ENCODE results near the gene MYH13.
"Not testable (repeated sequence)": the region's sequence is repeated elsewhere in the genome, so short reads cannot be mapped to it uniquely, and the experiment has no call there.

Gene MYH13

GRCh38 chr17:10304758-10305300 is 68.0 kb downstream of the MYH13 start:
- no peak for DNase-seq (ENCODE audit: low spot score)

GRCh38 chr17:10297691-10298090 is 75.1 kb downstream of the MYH13 start:
- no peak for DNase-seq (ENCODE audit: low spot score)

GRCh38 chr17:10295728-10296343 is 77.0 kb downstream of the MYH13 start:
- no peak for DNase-seq (ENCODE audit: low spot score)

GRCh38 chr17:10294180-10294579 is 78.6 kb downstream of the MYH13 start:
- no peak for DNase-seq (ENCODE audit: low spot score)

GRCh38 chr17:10292057-10292937 is 80.5 kb downstream of the MYH13 start:
- no peak for DNase-seq (ENCODE audit: low spot score)

GRCh38 chr17:10291576-10291975 is 81.2 kb downstream of the MYH13 start:
- not testable (repeated sequence) for DNase-seq (ENCODE audit: low spot score)

GRCh38 chr17:10290041-10290440 is 82.8 kb downstream of the MYH13 start:
- no peak for DNase-seq (ENCODE audit: low spot score)

- DNase-seq (ENCODE audit: low spot score), result no peak
Observed at GRCh38 chr17:10286324-10286723, 86.5 kb downstream of the MYH13 start.

GRCh38 chr17:10285896-10286295 is 86.9 kb downstream of the MYH13 start:
- no peak for DNase-seq (ENCODE audit: low spot score)

GRCh38 chr17:10280068-10280467 is 92.7 kb downstream of the MYH13 start:
- no peak for DNase-seq (ENCODE audit: low spot score)

GRCh38 chr17:10278218-10278617 is 94.6 kb downstream of the MYH13 start:
- no peak for DNase-seq (ENCODE audit: low spot score)

- DNase-seq (ENCODE audit: low spot score), result no peak
Observed at GRCh38 chr17:10276436-10276835, 96.4 kb downstream of the MYH13 start.

- DNase-seq (ENCODE audit: low spot score), result no peak
Observed at GRCh38 chr17:10275418-10275817, 97.4 kb downstream of the MYH13 start.

GRCh38 chr17:10271106-10271562 is 101.7 kb downstream of the MYH13 start:
- no peak for DNase-seq (ENCODE audit: low spot score)

- DNase-seq (ENCODE audit: low spot score), result no peak
Observed at GRCh38 chr17:10270258-10270657, 102.5 kb downstream of the MYH13 start.

- no peak for DNase-seq (ENCODE audit: low spot score)
Observed at GRCh38 chr17:10268005-10268404, 104.8 kb downstream of the MYH13 start.

GRCh38 chr17:10266296-10266876 is 106.4 kb downstream of the MYH13 start:
- no peak for DNase-seq (ENCODE audit: low spot score)

GRCh38 chr17:10265100-10265810 is 107.6 kb downstream of the MYH13 start:
- no peak for DNase-seq (ENCODE audit: low spot score)

GRCh38 chr17:10264051-10264450 is 108.8 kb downstream of the MYH13 start:
- no peak for DNase-seq (ENCODE audit: low spot score)

- no peak for DNase-seq (ENCODE audit: low spot score)
Observed at GRCh38 chr17:10262451-10262850, 110.4 kb downstream of the MYH13 start.

GRCh38 chr17:10261098-10261497 is 111.7 kb downstream of the MYH13 start:
- no peak for DNase-seq (ENCODE audit: low spot score)
